Measurements from ENCODE around the gene PRR12. TPM values are rescaled to one million over a fixed set of nuclear protein-coding genes. Genes with fewer than 3 reads are reported as not detected.
A peak's percentile ranks its signal among the peaks of the same experiment; 100 is the strongest.

The PRR12 gene
- total and polyA plus RNA-seq, 9 of the 15 experiments (the other 6 are each of a cell fraction or from before 2014, with no cell fraction given): 0.01 to 21.1 (median 0.98) TPM

GRCh38 chr19:49579193-49579592 lies 11.8 kb upstream of the PRR12 start (continued):
- no peak for TF ChIP-seq POLR2AphosphoS5 (IDR thresholded peaks at IDR 0.05; ENCODE audit: control insufficient read depth, insufficient read depth, low read depth, low read length)
- no peak for TF ChIP-seq NCOA1 (IDR thresholded peaks at IDR 0.05; ENCODE audit: low read depth)
- no peak for TF ChIP-seq GABPA (tag; conservative IDR thresholded peaks at IDR 0.05; ENCODE audit: low read depth)
- peak; percentile 69; the same call in 1 of the 2 replicates for TF ChIP-seq RFX7 (CRISPR knock-in tag; IDR thresholded peaks at IDR 0.05)
- TF ChIP-seq ZFP30 (CRISPR knock-in tag; IDR thresholded peaks at IDR 0.05; ENCODE audit: borderline replicate concordance): no peak
- TF ChIP-seq NFXL1 (CRISPR knock-in tag; IDR thresholded peaks at IDR 0.05): peak; percentile 28; the same call in 1 of the 2 replicates
- TF ChIP-seq SRSF3 (IDR thresholded peaks at IDR 0.05; ENCODE audit: insufficient read depth, low read length): no peak
- TF ChIP-seq PRMT5 (CRISPR knock-in tag; IDR thresholded peaks at IDR 0.05): no peak
- TF ChIP-seq POLR2A (conservative IDR thresholded peaks at IDR 0.05): no peak
- TF ChIP-seq HDAC3 (IDR thresholded peaks at IDR 0.05; ENCODE audit: borderline replicate concordance, partially characterized antibody): no peak
- no peak for TF ChIP-seq HDAC1 (IDR thresholded peaks at IDR 0.05)
- TF ChIP-seq ZBTB43 (CRISPR knock-in tag; IDR thresholded peaks at IDR 0.05): no peak
- no peak for TF ChIP-seq ZNF699 (CRISPR knock-in tag; IDR thresholded peaks at IDR 0.05; ENCODE audit: insufficient replicate concordance)
- 0 out of 2 replicates have a peak, but pooled peaks have one; percentile 50 for TF ChIP-seq ZNF140 (CRISPR knock-in tag; IDR thresholded peaks at IDR 0.05)
- TF ChIP-seq ZNF263 (CRISPR knock-in tag; IDR thresholded peaks at IDR 0.05; ENCODE audit: borderline replicate concordance): no peak
- no peak for TF ChIP-seq ZNF184 (CRISPR knock-in tag; IDR thresholded peaks at IDR 0.05)
- no peak for TF ChIP-seq ARID3A (IDR thresholded peaks at IDR 0.05; ENCODE audit: borderline replicate concordance, low read depth, low read length)
- TF ChIP-seq ZBED1 (IDR thresholded peaks at IDR 0.05): no peak
- no peak for TF ChIP-seq BHLHE40 (IDR thresholded peaks at IDR 0.05; ENCODE audit: low read length)
- no peak for TF ChIP-seq XRCC3 (IDR thresholded peaks at IDR 0.05)
- TF ChIP-seq ZSCAN29 (IDR thresholded peaks at IDR 0.05): no peak
- no peak for TF ChIP-seq NR2C2 (CRISPR knock-in tag; IDR thresholded peaks at IDR 0.05)
- no peak; the same call in 1 of the 2 replicates for TF ChIP-seq NR2C2 (tag; IDR thresholded peaks at IDR 0.05)
- TF ChIP-seq ZKSCAN1 (IDR thresholded peaks at IDR 0.05; ENCODE audit: low read depth, low read length): no peak
- peak; percentile 67; the same call in 1 of the 2 replicates for TF ChIP-seq HMG20A (CRISPR knock-in tag; conservative IDR thresholded peaks at IDR 0.05)
- TF ChIP-seq, protein P1, sequence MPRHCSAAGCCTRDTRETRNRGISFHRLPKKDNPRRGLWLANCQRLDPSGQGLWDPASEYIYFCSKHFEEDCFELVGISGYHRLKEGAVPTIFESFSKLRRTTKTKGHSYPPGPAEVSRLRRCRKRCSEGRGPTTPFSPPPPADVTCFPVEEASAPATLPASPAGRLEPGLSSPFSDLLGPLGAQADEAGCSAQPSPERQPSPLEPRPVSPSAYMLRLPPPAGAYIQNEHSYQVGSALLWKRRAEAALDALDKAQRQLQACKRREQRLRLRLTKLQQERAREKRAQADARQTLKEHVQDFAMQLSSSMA (CRISPR knock-in tag; IDR thresholded peaks at IDR 0.05): no peak
- no peak for TF ChIP-seq ILF3 (IDR thresholded peaks at IDR 0.05; ENCODE audit: borderline replicate concordance)

Measured in K562 (cell line).